HepG2 (cell line): ENCODE measurements around the gene KCNK7. TPM values are rescaled to one million over a fixed set of nuclear protein-coding genes. Genes with fewer than 3 reads are reported as not detected.

Experiments used
- ATAC-seq: fragments of 200-7000 bp; cut with Tn5 transposase; 3 replicates; pipeline ENCODE4 v1.9.1; 2020; ENCODE audit warnings: mild to moderate bottlenecking, moderate library complexity
- Bru-seq: library from RNA; stranded (reverse); fragments of 400-500 nt; gene quantifications from one replicate; lab custom pipeline; 2021; lab: Mats Ljungman, UMichigan
- BruChase-seq, 2 experiments: library from RNA; stranded (reverse); fragments of 400-500 nt; gene quantifications; one replicate each; lab custom pipeline; 2021; lab: Mats Ljungman, UMichigan
- BruUV-seq: library from RNA; stranded (reverse); fragments of 400-500 nt; replicated peaks from 2 replicates; lab custom pipeline; 2021; lab: Mats Ljungman, UMichigan
- CTCF ChIA-PET: fragments of 300-600 bp; formaldehyde crosslinking; extraction: SDS; loops from one replicate; lab custom pipeline; 2021; ENCODE audit warnings: low total read pairs, inconsistent platforms, low intra/inter-chr PET ratio; lab: Yijun Ruan, JAX
- POLR2A ChIA-PET: fragments of 350-600 bp; sonication (Branson Sonifier 250); formaldehyde crosslinking; loops from one replicate; lab custom pipeline; 2020; ENCODE audit warnings: antibody characterized with exemption, inconsistent platforms; lab: Yijun Ruan, JAX
- DNase-seq: peaks from one replicate; pipeline ENCODE4 v3.0.0-alpha.2; 2015; ENCODE audit warnings: low spot score
- FAIRE-seq: peaks from 3 replicates; lab custom pipeline; 2011; peaks lifted over from hg19 to GRCh38; lab: Jason Lieb, UNC
- H2AFZ ChIP-seq: one replicate; pipeline ENCODE4 v1.6.1; 2011; ENCODE audit warnings: low read length, inconsistent platforms
- H3K27ac ChIP-seq: fragments of 300-600 bp; 3 replicates; pipeline ENCODE4 v1.8.0; 2011; ENCODE audit warnings: mixed run types, mild to moderate bottlenecking, mixed read lengths, low read length, inconsistent platforms; ENCODE audit not compliant: insufficient read depth; ENCODE audit errors: extremely low read length
- H3K27me3 ChIP-seq, 2 experiments: fragments of 200-600 bp in 1 of 2; 2 replicates in 1 of 2; 3 replicates in 1 of 2; pipeline versions ENCODE4 v1.6.0 to v1.8.0; 2011; ENCODE audit warnings: low read length in 2 of 2, mild to moderate bottlenecking in 2 of 2, moderate library complexity in 2 of 2, inconsistent platforms in 1 of 2; ENCODE audit not compliant: insufficient read depth in 2 of 2, control insufficient read depth in 1 of 2
- H3K36me3 ChIP-seq, 2 experiments: fragments of 200-600 bp in 1 of 2; replicated peaks in 1 of 2; 2 replicates in 1 of 2; 3 replicates in 1 of 2; pipeline versions ENCODE4 v1.5.1 to v1.8.0; 2011; ENCODE audit warnings: low read length in 2 of 2, inconsistent platforms in 1 of 2; ENCODE audit not compliant: insufficient read depth in 2 of 2, control insufficient read depth in 1 of 2
- H3K4me1 ChIP-seq: 2 replicates; pipeline ENCODE4 v1.5.1; 2012; ENCODE audit warnings: low read length, inconsistent platforms; ENCODE audit not compliant: insufficient read depth
- H3K4me2 ChIP-seq: 2 replicates; pipeline ENCODE4 v1.6.0; 2011; ENCODE audit warnings: low read depth, low read length, inconsistent platforms
- H3K4me3 ChIP-seq, 3 experiments: fragments of 200-600 bp in 1 of 3; sonication (generic), shearing (Covaris generic) in 1 of 3; replicated peaks in 1 of 3; 2 replicates each; pipeline ENCODE4 v1.5.1; 2011 to 2016; ENCODE audit warnings: low read length in 3 of 3, inconsistent platforms in 2 of 3, low read depth in 2 of 3, mild to moderate bottlenecking in 2 of 3, control low read depth in 1 of 3, mixed read lengths in 1 of 3; ENCODE audit not compliant: insufficient read depth in 1 of 3
- H3K79me2 ChIP-seq: one replicate; pipeline ENCODE4 v1.6.1; 2011; ENCODE audit warnings: low read length, inconsistent platforms; ENCODE audit not compliant: insufficient read depth
- H3K9ac ChIP-seq: 2 replicates; pipeline ENCODE4 v1.6.0; 2011; ENCODE audit warnings: mild to moderate bottlenecking, low read depth, low read length, inconsistent platforms; ENCODE audit not compliant: insufficient read depth
- H3K9me3 ChIP-seq: 2 replicates; pipeline ENCODE4 v1.5.1; 2012; ENCODE audit warnings: mild to moderate bottlenecking, low read length
- H4K20me1 ChIP-seq: 2 replicates; pipeline ENCODE4 v1.6.0; 2011; ENCODE audit warnings: inconsistent platforms, mild to moderate bottlenecking, low read length, moderate library complexity; ENCODE audit not compliant: insufficient read depth
- AGO1 ChIP-seq: fragments of 200-400 bp; formaldehyde crosslinking; IDR thresholded peaks from 2 replicates; pipeline ENCODE4 v1.6.1; 2017; ENCODE audit warnings: mild to moderate bottlenecking, low read depth, low read length, moderate library complexity; ENCODE audit not compliant: poor library complexity, severe bottlenecking
- POLR2G ChIP-seq: fragments of 200-400 bp; formaldehyde crosslinking; IDR thresholded peaks from 2 replicates; pipeline ENCODE4 v1.6.1; 2018; ENCODE audit warnings: mild to moderate bottlenecking, low read depth, low read length, moderate library complexity
- TBX2 ChIP-seq: sonication (generic); formaldehyde crosslinking; IDR thresholded peaks from 2 replicates; pipeline ENCODE4 v1.5.0; 2020; ENCODE audit warnings: missing genetic modification reagents, mild to moderate bottlenecking, borderline replicate concordance
- ZNF136 ChIP-seq: sonication (generic); formaldehyde crosslinking; IDR thresholded peaks from 2 replicates; pipeline ENCODE4 v1.8.1; 2022; ENCODE audit warnings: low read depth, mild to moderate bottlenecking, moderate library complexity, missing genetic modification reagents
- WGBS: methylation state at CpG from one replicate; pipeline ENCODE4 v1.1.6; 2017; ENCODE audit warnings: low lambda C conversion rate; 5-methylcytosine and 5-hydroxymethylcytosine counted together
- in situ Hi-C: cut with HindIII; loops from 2 replicates; pipeline ENCODE4 v1.10.0; 2017; ENCODE audit warnings: low pct_unique_long_range_greater_than_20kb; ENCODE audit not compliant: extremely low pct_ligation_motif_present
- intact Hi-C: fragments of 100-400 bp; cut with micrococcal nuclease; formaldehyde crosslinking; loops from one replicate; pipeline ENCODE4 v1.10.0; 2022; ENCODE audit not compliant: unreplicated experiment
- long read RNA-seq, 2 experiments: library from RNA in 1 of 2; library from polyadenylated mRNA in 1 of 2; stranded (forward) in 1 of 2; unstranded in 1 of 2; transcript quantifications; one replicate each; pipeline ENCODE4 v2.0.0, GENCODE V29; 2019 to 2022
- polyA minus RNA-seq, 3 experiments: library from RNA; depleted of rRNA, polyadenylated mRNA; stranded (reverse); fragments of >200 nt; gene quantifications; 2 replicates each; pipeline ENCODE4 v1.2.3, GENCODE V29; 2011; ENCODE audit warnings: low replicate concordance in 1 of 3
- polyA plus RNA-seq, 8 experiments: library from polyadenylated mRNA; depleted of rRNA in 3 of 8; stranded (reverse) in 7 of 8; unstranded in 1 of 8; fragments of >200 nt; fragmentation: Illumina TruSeq in 4 of 8; extraction: Trizol in 4 of 8; gene quantifications; 2 replicates each; pipeline versions ENCODE4 v1.2.1 to v1.2.3, GENCODE V29; 2011 to 2016; ENCODE audit warnings: low read depth in 4 of 8, missing spikeins in 1 of 8, mixed read lengths in 1 of 8; ENCODE audit not compliant: insufficient read depth in 1 of 8
- total RNA-seq, 5 experiments: library from RNA; depleted of rRNA; stranded (reverse); fragments of >200 nt; fragmentation: Illumina TruSeq; extraction: Trizol; gene quantifications; 2 replicates each; pipeline ENCODE4 v1.2.3, GENCODE V29; 2016; ENCODE audit warnings: low read depth in 1 of 5
- TF ChIP-seq, protein P1 (sequence below): sonication (generic); formaldehyde crosslinking; IDR thresholded peaks from 2 replicates; pipeline ENCODE4 v1.5.0; 2020; ENCODE audit warnings: missing genetic modification reagents
- TF ChIP-seq, protein P2 (sequence below): sonication (generic); formaldehyde crosslinking; IDR thresholded peaks from 2 replicates; pipeline ENCODE4 v1.4.0; 2020; ENCODE audit warnings: missing genetic modification reagents, borderline replicate concordance
- TF ChIP-seq, protein P3 (sequence below): sonication (generic); formaldehyde crosslinking; IDR thresholded peaks from 2 replicates; pipeline ENCODE4 v1.4.0; 2020; ENCODE audit warnings: mild to moderate bottlenecking, missing genetic modification reagents
- TF ChIP-seq, protein P4 (sequence below): sonication (generic); formaldehyde crosslinking; IDR thresholded peaks from 2 replicates; pipeline ENCODE4 v1.8.0; 2022; ENCODE audit warnings: mild to moderate bottlenecking, missing genetic modification reagents, borderline replicate concordance

KCNK7 gene, protein sequence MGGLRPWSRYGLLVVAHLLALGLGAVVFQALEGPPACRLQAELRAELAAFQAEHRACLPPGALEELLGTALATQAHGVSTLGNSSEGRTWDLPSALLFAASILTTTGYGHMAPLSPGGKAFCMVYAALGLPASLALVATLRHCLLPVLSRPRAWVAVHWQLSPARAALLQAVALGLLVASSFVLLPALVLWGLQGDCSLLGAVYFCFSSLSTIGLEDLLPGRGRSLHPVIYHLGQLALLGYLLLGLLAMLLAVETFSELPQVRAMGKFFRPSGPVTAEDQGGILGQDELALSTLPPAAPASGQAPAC
- not detected in 2 replicates for total RNA-seq (2016; rRNA removed; fragmentation: Illumina TruSeq; extraction: Trizol)
- not detected in 2 replicates for total RNA-seq (2016; cell fraction: cytosol; rRNA removed; fragmentation: Illumina TruSeq; extraction: Trizol; ENCODE audit: low read depth)
- total RNA-seq (2016; cell fraction: insoluble cytoplasmic fraction; rRNA removed; fragmentation: Illumina TruSeq; extraction: Trizol): not detected in 2 replicates
- total RNA-seq (2016; cell fraction: membrane; rRNA removed; fragmentation: Illumina TruSeq; extraction: Trizol): not detected in 2 replicates
- 1.2 TPM in 1 of 2 replicates, not detected in the other for total RNA-seq (2016; cell fraction: nucleus; rRNA removed; fragmentation: Illumina TruSeq; extraction: Trizol)
- 0.11 and 0.14 TPM in 2 replicates for polyA plus RNA-seq (2011; rRNA removed)
- 0.04 TPM in 1 of 2 replicates, not detected in the other for polyA plus RNA-seq (2011; cell fraction: cytosol; rRNA removed)
- polyA plus RNA-seq (2011; cell fraction: nucleus; rRNA removed): 0.69 and 0.97 TPM in 2 replicates
- 0.28 TPM in 1 of 2 replicates, not detected in the other for polyA plus RNA-seq (2012)
- polyA plus RNA-seq (2016; cell fraction: cytosol; fragmentation: Illumina TruSeq; extraction: Trizol; ENCODE audit: low read depth): not detected in 2 replicates
- not detected in 2 replicates for polyA plus RNA-seq (2016; cell fraction: insoluble cytoplasmic fraction; fragmentation: Illumina TruSeq; extraction: Trizol; ENCODE audit: low read depth)
- polyA plus RNA-seq (2016; cell fraction: membrane; fragmentation: Illumina TruSeq; extraction: Trizol; ENCODE audit: low read depth): not detected in 2 replicates
- polyA plus RNA-seq (2016; cell fraction: nucleus; fragmentation: Illumina TruSeq; extraction: Trizol; ENCODE audit: insufficient read depth, low read depth): 0.38 and 0.77 TPM in 2 replicates
- polyA minus RNA-seq (2011; rRNA and poly(A)+ RNA removed; ENCODE audit: low replicate concordance): 0.33 and 0.90 TPM in 2 replicates
- polyA minus RNA-seq (2011; cell fraction: cytosol; rRNA and poly(A)+ RNA removed): not detected in 2 replicates
- 0.75 and 1.2 TPM in 2 replicates for polyA minus RNA-seq (2011; cell fraction: nucleus; rRNA and poly(A)+ RNA removed)
- Bru-seq, nascent RNA: percentile 37 among the genes with signal in this experiment
- percentile 44 among the genes with signal in this experiment for BruChase-seq, experiment 1, labeled RNA remaining after a 6-hour chase
- percentile 41 among the genes with signal in this experiment for BruChase-seq, experiment 2, labeled RNA remaining after a 2-hour chase
- long read RNA-seq, experiment 1: 0 reads
- long read RNA-seq, experiment 2: 0 reads

DNA sequence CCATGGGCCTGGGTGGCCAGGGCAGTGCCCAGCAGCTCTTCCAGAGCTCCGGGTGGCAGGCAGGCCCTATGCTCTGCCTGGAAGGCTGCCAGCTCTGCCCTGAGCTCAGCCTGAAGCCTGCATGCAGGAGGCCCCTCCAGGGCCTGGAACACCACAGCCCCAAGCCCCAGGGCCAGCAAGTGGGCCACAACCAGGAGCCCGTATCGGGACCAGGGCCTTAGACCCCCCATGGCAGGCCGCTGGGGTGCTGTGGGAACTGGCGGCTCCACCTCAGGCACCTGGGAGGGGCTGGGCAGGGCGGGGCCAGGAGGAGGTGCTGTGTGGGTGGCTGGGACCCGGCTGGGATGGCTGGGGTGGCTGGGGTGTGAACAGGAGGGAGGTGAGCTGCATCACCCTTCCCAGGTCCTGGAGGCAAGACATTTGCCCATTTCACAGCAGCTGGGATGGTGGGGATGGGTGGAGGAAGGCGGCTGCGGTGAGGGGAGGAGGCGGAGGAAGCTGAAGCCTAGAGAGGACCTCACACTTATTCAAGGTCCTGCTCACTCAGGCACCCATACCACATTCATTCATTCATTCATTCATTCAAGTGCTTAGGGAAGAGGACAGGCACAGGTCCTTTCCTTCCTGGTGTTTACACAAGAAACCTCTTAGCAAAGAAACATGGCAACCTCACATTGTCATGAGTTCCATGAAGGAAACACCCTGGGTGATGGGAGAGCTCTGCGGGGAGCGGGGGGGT is at the start of gene KCNK7:
KCNK7 (minus strand) TSS at position 258 of the 739 bp plus-strand sequence; CDS start at position 230, 28 bp downstream.
- FAIRE-seq (no peak), ATAC-seq (peak; percentile 12), DNase-seq (no peak)
- H3K36me3 ChIP-seq: peaks cover 14 to 18% of the 10 kb centered on the region in 2 experiments; a peak in 4 of 5 replicates
- no TSS peak for BruUV-seq
- H3K27me3 ChIP-seq: no peaks in the 10 kb centered on the region
- no peak within 1 kb of the TSS for H3K4me2 ChIP-seq
- no peak within 1 kb of the TSS for H3K4me3 ChIP-seq
- H3K9me3 ChIP-seq: no peaks in the 10 kb centered on the region
- H2AFZ ChIP-seq: no peak within 1 kb of the TSS
- H3K79me2 ChIP-seq: no peaks in the 10 kb centered on the region
- 63% methylated on average over 11 of the region's 12 CpGs for WGBS
- intact Hi-C loops: no loop called here
- no peak within 1 kb of the TSS for H3K27ac ChIP-seq
- no peaks in the 10 kb centered on the region for H3K4me1 ChIP-seq
- H3K9ac ChIP-seq: no peak within 1 kb of the TSS
- H4K20me1 ChIP-seq: 0 out of 2 replicates have a peak, but pooled peaks cover 3% of the 10 kb centered on the region
- ChIA-PET CTCF (no interaction called here), POLR2A (interaction anchor here (0.8 to 1.7 kb wide), 5 partner anchors 8 to 15 kb away, joined by 3 to 7 read pairs (median 4); no protein-coding TSS in a partner anchor)
- in situ Hi-C loops: no loop called here
- TF ChIP-seq, protein P1, sequence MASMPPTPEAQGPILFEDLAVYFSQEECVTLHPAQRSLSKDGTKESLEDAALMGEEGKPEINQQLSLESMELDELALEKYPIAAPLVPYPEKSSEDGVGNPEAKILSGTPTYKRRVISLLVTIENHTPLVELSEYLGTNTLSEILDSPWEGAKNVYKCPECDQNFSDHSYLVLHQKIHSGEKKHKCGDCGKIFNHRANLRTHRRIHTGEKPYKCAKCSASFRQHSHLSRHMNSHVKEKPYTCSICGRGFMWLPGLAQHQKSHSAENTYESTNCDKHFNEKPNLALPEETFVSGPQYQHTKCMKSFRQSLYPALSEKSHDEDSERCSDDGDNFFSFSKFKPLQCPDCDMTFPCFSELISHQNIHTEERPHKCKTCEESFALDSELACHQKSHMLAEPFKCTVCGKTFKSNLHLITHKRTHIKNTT (CRISPR knock-in tag): no peak
- TF ChIP-seq, protein P2, sequence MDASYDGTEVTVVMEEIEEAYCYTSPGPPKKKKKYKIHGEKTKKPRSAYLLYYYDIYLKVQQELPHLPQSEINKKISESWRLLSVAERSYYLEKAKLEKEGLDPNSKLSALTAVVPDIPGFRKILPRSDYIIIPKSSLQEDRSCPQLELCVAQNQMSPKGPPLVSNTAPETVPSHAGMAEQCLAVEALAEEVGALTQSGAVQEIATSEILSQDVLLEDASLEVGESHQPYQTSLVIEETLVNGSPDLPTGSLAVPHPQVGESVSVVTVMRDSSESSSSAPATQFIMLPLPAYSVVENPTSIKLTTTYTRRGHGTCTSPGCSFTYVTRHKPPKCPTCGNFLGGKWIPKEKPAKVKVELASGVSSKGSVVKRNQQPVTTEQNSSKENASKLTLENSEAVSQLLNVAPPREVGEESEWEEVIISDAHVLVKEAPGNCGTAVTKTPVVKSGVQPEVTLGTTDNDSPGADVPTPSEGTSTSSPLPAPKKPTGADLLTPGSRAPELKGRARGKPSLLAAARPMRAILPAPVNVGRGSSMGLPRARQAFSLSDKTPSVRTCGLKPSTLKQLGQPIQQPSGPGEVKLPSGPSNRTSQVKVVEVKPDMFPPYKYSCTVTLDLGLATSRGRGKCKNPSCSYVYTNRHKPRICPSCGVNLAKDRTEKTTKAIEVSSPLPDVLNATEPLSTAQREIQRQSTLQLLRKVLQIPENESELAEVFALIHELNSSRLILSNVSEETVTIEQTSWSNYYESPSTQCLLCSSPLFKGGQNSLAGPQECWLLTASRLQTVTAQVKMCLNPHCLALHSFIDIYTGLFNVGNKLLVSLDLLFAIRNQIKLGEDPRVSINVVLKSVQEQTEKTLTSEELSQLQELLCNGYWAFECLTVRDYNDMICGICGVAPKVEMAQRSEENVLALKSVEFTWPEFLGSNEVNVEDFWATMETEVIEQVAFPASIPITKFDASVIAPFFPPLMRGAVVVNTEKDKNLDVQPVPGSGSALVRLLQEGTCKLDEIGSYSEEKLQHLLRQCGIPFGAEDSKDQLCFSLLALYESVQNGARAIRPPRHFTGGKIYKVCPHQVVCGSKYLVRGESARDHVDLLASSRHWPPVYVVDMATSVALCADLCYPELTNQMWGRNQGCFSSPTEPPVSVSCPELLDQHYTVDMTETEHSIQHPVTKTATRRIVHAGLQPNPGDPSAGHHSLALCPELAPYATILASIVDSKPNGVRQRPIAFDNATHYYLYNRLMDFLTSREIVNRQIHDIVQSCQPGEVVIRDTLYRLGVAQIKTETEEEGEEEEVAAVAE (CRISPR knock-in tag): no peak
- TF ChIP-seq TBX2 (CRISPR knock-in tag): no peak
- TF ChIP-seq, protein P3, sequence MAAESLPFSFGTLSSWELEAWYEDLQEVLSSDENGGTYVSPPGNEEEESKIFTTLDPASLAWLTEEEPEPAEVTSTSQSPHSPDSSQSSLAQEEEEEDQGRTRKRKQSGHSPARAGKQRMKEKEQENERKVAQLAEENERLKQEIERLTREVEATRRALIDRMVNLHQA: no peak
- TF ChIP-seq ZNF136 (CRISPR knock-in tag): no peak
- TF ChIP-seq, protein P4, sequence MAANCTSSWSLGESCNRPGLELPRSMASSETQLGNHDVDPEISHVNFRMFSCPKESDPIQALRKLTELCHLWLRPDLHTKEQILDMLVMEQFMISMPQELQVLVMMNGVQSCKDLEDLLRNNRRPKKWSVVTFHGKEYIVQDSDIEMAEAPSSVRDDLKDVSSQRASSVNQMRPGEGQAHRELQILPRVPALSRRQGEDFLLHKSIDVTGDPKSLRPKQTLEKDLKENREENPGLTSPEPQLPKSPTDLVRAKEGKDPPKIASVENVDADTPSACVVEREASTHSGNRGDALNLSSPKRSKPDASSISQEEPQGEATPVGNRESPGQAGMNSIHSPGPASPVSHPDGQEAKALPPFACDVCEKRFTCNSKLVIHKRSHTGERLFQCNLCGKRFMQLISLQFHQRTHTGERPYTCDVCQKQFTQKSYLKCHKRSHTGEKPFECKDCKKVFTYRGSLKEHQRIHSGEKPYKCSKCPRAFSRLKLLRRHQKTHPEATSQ (CRISPR knock-in tag): no peak
- TF ChIP-seq POLR2G: 0 out of 2 replicates have a peak, but pooled peaks have one; percentile 24
- TF ChIP-seq AGO1: peak; percentile 78
